Measurements from ENCODE around the gene PRCC.

The PRCC gene

GRCh38 chr1:156816561-156817328 lies 49.4 kb downstream of the PRCC start, which contains the start of gene SH2D2A:
TSS of gene SH2D2A (minus strand) at chr1:156816848. CDS start at chr1:156816708, 140 bp downstream.
- no peak for DNase-seq

- no peak for DNase-seq
These were observed 54.5 kb downstream of the PRCC start for GRCh38 chr1:156821801-156822200.

GRCh38 chr1:156822680-156823079 lies 55.3 kb downstream of the PRCC start:
- DNase-seq: no peak

GRCh38 chr1:156823210-156823790 lies 56.0 kb downstream of the PRCC start:
- no peak for DNase-seq

- no peak for DNase-seq
These were observed 59.3 kb downstream of the PRCC start for GRCh38 chr1:156826630-156827029.

GRCh38 chr1:156828400-156829124 lies 61.2 kb downstream of the PRCC start:
- no peak for DNase-seq

GRCh38 chr1:156832434-156832833 lies 65.1 kb downstream of the PRCC start:
- DNase-seq: no peak

- no peak for DNase-seq
These were observed 66.3 kb downstream of the PRCC start for GRCh38 chr1:156833603-156834002.

GRCh38 chr1:156834322-156834721 lies 67.0 kb downstream of the PRCC start:
- DNase-seq: no peak

- DNase-seq: no peak
These were observed 68.8 kb downstream of the PRCC start for GRCh38 chr1:156836041-156836654.

GRCh38 chr1:156836892-156837291 lies 69.6 kb downstream of the PRCC start:
- DNase-seq: no peak

GRCh38 chr1:156838972-156839371 lies 71.6 kb downstream of the PRCC start:
- no peak for DNase-seq

- no peak for DNase-seq
These were observed 72.2 kb downstream of the PRCC start for GRCh38 chr1:156839426-156840109.

- no peak for DNase-seq
These were observed 73.0 kb downstream of the PRCC start for GRCh38 chr1:156840186-156840897.

GRCh38 chr1:156840898-156841279 lies 73.6 kb downstream of the PRCC start:
- DNase-seq: no peak

GRCh38 chr1:156841295-156841855 lies 74.0 kb downstream of the PRCC start:
- DNase-seq: no peak

GRCh38 chr1:156842618-156843300 lies 75.4 kb downstream of the PRCC start:
- DNase-seq: no peak

- DNase-seq: no peak
These were observed 76.8 kb downstream of the PRCC start for GRCh38 chr1:156844102-156844501.

GRCh38 chr1:156844638-156845037 lies 77.3 kb downstream of the PRCC start:
- no peak for DNase-seq

GRCh38 chr1:156845055-156845952 lies 78.0 kb downstream of the PRCC start:
- DNase-seq: no peak
